Body of pancreas (tissue), 4 donors: ENCODE data around the gene PCGF3. TPM values are rescaled to one million over a fixed set of nuclear protein-coding genes. Genes with fewer than 3 reads are reported as not detected.

Experiments
- ATAC-seq: fragments of 150-250 bp; one replicate; pipeline ENCODE4 v1.9.1; 2016
- DNase-seq, 4 donors: peaks; one replicate each; pipeline ENCODE4 v3.0.0-alpha.2; 2019
- H3K27ac ChIP-seq, 4 donors: fragments of 200-600 bp; sonication (generic); 1 replicate in 3 of 4; 2 replicates in 1 of 4; pipeline versions ENCODE4 v1.5.1 to v1.6.1; 2016 to 2019; ENCODE audit warnings: mild to moderate bottlenecking in 1 of 4, mixed read lengths in 1 of 4, moderate library complexity in 1 of 4
- H3K27me3 ChIP-seq, 2 donors: fragments of 200-600 bp; sonication (generic); one replicate each; pipeline ENCODE4 v1.6.0; 2016; ENCODE audit warnings: mild to moderate bottlenecking in 1 of 2
- H3K36me3 ChIP-seq, 2 donors: fragments of 200-600 bp; sonication (generic); replicated peaks in 1 of 2; 2 replicates each; pipeline ENCODE4 v1.5.1; 2016; ENCODE audit warnings: low read depth in 2 of 2; ENCODE audit not compliant: insufficient read depth in 1 of 2
- H3K4me1 ChIP-seq: fragments of 200-600 bp; sonication (generic); one replicate; pipeline ENCODE4 v1.6.0; 2016
- H3K4me3 ChIP-seq, 2 donors: fragments of 200-600 bp; sonication (generic); 1 replicate in 1 of 2; 2 replicates in 1 of 2; pipeline ENCODE4 v1.5.1; 2016 to 2019
- H3K9me3 ChIP-seq, 3 donors: fragments of 200-600 bp; sonication (generic); 1 replicate in 2 of 3; 2 replicates in 1 of 3; pipeline ENCODE4 v1.5.1; 2016
- POLR2A ChIP-seq, 3 donors: fragments of 450-650 bp; IDR thresholded peaks; one replicate each; pipeline ENCODE4 v1.6.1; 2016; ENCODE audit warnings: antibody characterized with exemption in 3 of 3, mild to moderate bottlenecking in 2 of 3
- WGBS, 2 donors: methylation state at CpG; one replicate each; pipeline ENCODE4 v1.1.5; 2017; 5-methylcytosine and 5-hydroxymethylcytosine counted together
- intact Hi-C: fragments of 100-400 bp; cut with DNase I; formaldehyde crosslinking; loops from one replicate; pipeline ENCODE4 v1.15.1; 2023
- total RNA-seq, 2 donors: library from RNA; depleted of rRNA; stranded (reverse); fragments of >200 nt; gene quantifications; one replicate each; pipeline ENCODE4 v1.1.0, GENCODE V29; 2016
- TF ChIP-seq, protein P1 (sequence below), 7 experiments: fragments of 450-650 bp in 4 of 7; fragments of 200-600 bp in 3 of 7; sonication (generic) in 3 of 7; IDR thresholded peaks; one replicate each; pipeline ENCODE4 v1.5.1; 2016 to 2019; ENCODE audit warnings: antibody characterized with exemption in 7 of 7

Gene PCGF3
- total RNA-seq, 2 donors from 2014 or later = 16.8 to 31.1 TPM

DNA sequence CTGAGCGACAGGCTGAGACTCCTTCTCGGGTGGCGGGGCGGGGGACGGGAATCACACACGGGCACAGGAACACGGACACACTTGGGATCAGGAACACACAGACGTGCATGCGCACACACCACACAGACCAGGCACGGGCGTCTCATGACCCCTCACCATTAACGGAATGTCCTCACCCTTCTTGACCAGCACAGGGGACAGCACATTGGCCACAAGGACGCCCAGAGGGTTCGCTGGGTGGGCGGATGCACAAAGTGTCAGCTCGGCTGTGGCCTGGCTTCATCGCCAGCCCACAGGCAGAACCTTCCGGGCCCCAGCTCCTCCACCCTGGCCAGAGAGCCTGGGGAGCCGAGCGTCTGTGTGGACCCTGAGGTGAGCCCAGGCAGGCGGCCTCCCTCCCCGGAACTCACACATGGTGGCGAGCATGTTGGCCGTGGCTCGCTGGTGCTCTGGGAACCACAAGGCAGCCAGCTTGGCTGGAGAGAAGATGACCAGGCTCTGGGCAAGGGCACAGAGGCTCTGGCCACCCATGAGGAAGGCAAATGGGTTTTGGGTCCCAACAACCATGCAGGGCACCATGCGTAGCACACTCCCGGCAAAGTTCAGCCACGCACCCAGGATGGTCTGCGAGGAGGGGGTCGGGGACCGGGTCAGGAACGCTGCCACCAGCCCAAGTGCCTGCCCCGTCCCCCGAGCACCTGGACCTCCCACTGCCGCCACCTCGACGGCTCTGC is 19.8 kb upstream of the PCGF3 start:
- Histone ChIP-seq H3K27ac (no peak overlapping the region), H3K4me3 (no peak overlapping the region), H3K9me3 (no peaks in the 10 kb centered on the region), H3K36me3 (no peaks in the 10 kb centered on the region), H3K4me1 (peaks cover 37% of the 10 kb centered on the region), H3K27me3 (no peaks in the 10 kb centered on the region)
- DNase-seq (no peak), ATAC-seq (no peak)
- no peak for TF ChIP-seq POLR2A (IDR thresholded peaks at IDR 0.05)
- TF ChIP-seq, protein P1, sequence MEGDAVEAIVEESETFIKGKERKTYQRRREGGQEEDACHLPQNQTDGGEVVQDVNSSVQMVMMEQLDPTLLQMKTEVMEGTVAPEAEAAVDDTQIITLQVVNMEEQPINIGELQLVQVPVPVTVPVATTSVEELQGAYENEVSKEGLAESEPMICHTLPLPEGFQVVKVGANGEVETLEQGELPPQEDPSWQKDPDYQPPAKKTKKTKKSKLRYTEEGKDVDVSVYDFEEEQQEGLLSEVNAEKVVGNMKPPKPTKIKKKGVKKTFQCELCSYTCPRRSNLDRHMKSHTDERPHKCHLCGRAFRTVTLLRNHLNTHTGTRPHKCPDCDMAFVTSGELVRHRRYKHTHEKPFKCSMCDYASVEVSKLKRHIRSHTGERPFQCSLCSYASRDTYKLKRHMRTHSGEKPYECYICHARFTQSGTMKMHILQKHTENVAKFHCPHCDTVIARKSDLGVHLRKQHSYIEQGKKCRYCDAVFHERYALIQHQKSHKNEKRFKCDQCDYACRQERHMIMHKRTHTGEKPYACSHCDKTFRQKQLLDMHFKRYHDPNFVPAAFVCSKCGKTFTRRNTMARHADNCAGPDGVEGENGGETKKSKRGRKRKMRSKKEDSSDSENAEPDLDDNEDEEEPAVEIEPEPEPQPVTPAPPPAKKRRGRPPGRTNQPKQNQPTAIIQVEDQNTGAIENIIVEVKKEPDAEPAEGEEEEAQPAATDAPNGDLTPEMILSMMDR (IDR thresholded peaks at IDR 0.05) = no peak
- intact Hi-C loops = no loop called here
- WGBS, 2 donors = 89 to 90% methylated on average over 4 to 35 of the region's 37 CpGs

DNA sequence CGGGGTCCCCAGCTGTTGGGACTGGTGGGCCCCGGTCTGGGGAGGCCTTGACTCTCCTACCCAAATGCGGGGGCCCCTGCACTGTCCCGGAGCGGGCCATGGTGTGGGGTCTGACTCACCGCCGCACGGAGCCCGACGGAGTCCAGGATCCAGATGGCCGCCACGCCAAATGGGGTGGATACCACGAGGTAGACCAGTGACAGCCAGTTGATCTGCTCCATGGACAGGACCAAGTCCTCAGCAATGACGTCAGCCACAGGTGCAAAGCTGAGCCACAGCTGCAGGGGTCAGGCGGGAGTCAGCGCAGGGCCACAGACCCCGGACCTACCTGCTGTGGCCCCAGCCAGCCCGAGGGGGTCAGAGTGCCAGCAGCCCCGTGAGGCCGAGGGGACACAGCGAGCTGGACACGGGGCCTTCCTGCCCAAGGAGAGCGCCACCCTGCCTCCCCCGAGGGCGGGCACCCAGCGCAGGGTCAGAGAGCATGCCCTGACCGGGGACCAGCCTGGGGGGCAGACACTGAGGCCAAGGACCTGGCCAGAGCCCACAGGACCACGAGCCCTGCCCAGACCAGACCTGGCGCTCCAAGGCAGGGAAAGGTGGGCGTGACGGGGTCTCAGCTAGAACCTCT is 19.1 kb upstream of the PCGF3 start:
- ATAC-seq = no peak
- intact Hi-C loops = no loop called here
- H3K4me3 ChIP-seq = no peak overlapping the region

GRCh38 chr4:687048-687970 is 18.3 kb upstream of the PCGF3 start:
- Histone ChIP-seq H3K9me3 (no peaks in the 10 kb centered on the region), H3K4me1 (peaks cover 27% of the 10 kb centered on the region), H3K27me3 (no peaks in the 10 kb centered on the region), H3K36me3 (no peaks in the 10 kb centered on the region), H3K4me3 (no peak overlapping the region), H3K27ac (peak overlapping the region; percentile 39 to 80 (median 78))
- ATAC-seq (peak; percentile 75), DNase-seq (peak; percentile 73 to 91 (median 84))
- 58 to 94% methylated on average over 3 to 36 of the region's 38 CpGs for WGBS, 2 donors
- intact Hi-C loops = no loop called here
- TF ChIP-seq, protein P1 (IDR thresholded peaks at IDR 0.05) = no peak
- TF ChIP-seq POLR2A (IDR thresholded peaks at IDR 0.05) = peak in 2 of 3 donors; percentile 14 to 41

More for the DNA sequence above, 19.1 kb upstream of the PCGF3 start:
- Histone ChIP-seq H3K9me3 (no peaks in the 10 kb centered on the region), H3K27me3 (no peaks in the 10 kb centered on the region), H3K36me3 (no peaks in the 10 kb centered on the region), H3K4me1 (peaks cover 32% of the 10 kb centered on the region), H3K27ac (peak overlapping the region; percentile 39 to 80 (median 68))
- WGBS, 2 donors = 89 to 95% methylated on average over 19 to 28 of the region's 31 CpGs
- no peak for DNase-seq
- TF ChIP-seq, protein P1 (IDR thresholded peaks at IDR 0.05) = no peak
- TF ChIP-seq POLR2A (IDR thresholded peaks at IDR 0.05) = no peak

DNA sequence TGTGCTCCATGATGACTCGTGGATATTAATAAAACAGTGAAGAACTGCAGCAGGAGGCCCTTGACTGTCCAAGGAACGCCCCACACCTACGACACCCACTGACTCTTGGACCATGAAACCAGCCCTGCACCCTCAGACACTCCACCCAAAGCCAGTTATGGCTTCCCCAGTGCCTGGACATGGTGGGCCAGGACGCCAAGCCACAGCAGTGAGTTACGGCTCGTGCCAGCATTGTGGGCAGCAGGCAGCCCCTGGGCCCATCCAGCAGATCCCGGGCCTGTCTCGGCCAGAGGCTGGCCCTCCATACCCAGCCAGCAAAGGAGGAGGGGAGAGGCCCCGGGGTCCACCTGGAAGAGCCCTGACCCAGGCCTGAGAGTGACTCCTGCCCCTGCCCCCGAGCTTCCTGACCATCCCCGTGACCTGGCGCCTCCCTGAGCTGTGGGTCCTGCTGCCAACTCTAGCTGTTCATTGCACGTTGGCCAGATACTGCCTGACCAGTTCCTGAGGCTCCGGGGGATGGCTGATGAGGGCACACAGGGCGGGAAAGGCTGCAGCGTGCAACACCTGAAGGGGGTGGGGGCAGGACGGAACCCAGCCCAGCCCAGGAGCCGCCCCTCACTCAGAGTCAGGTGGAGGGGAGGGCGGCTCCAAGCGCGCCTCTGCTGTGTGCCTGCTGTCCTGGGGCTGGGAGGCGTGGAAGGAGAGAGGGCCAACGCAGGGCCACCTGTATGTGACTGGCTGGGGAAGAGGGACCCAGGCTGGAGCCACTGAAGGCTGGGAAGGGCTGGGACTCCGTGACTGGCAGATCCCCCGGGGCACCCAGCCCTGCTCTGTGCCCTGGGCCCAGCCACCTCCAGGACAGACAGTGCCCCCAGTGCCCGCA is 17.4 kb upstream of the PCGF3 start:
- DNase-seq (peak in 3 of 4 donors; percentile 24 to 58 (median 55)), ATAC-seq (peak; percentile 19)
- TF ChIP-seq, protein P1 (IDR thresholded peaks at IDR 0.05) = no peak
- peak in 1 of 3 donors; percentile 36 for TF ChIP-seq POLR2A (IDR thresholded peaks at IDR 0.05)
- Histone ChIP-seq H3K4me3 (peak overlapping the region in 1 of 2 donors; percentile 2), H3K4me1 (peaks cover 27% of the 10 kb centered on the region), H3K9me3 (no peaks in the 10 kb centered on the region), H3K27me3 (no peaks in the 10 kb centered on the region), H3K36me3 (no peaks in the 10 kb centered on the region), H3K27ac (peak overlapping the region; percentile 64 to 80 (median 78))
- intact Hi-C loops = no loop called here
- WGBS, 2 donors = 42 to 67% methylated on average over 4 to 23 of the region's 26 CpGs
